Immature natural killer cell (primary cell): ENCODE measurements around the gene TPH2. TPM values are rescaled to one million over a fixed set of nuclear protein-coding genes. Genes with fewer than 3 reads are reported as not detected.

Experiments
- DNase-seq, 3 donors: peaks; one replicate each; pipeline ENCODE4 v3.0.0; 2022; ENCODE audit warnings: mixed read lengths in 1 of 3
- H3K27ac Mint-ChIP-seq, 6 donors: one replicate each; pipeline ENCODE4 v1.8.0; 2020; ENCODE audit warnings: mixed read lengths in 6 of 6, mild to moderate bottlenecking in 5 of 6, inconsistent platforms in 4 of 6, moderate library complexity in 3 of 6
- H3K27me3 Mint-ChIP-seq, 3 donors: one replicate each; pipeline ENCODE4 v1.8.0; 2020 to 2021; ENCODE audit warnings: low read depth in 3 of 3, mild to moderate bottlenecking in 3 of 3, mixed read lengths in 3 of 3, moderate library complexity in 3 of 3, inconsistent platforms in 1 of 3
- H3K36me3 Mint-ChIP-seq, 3 donors: one replicate each; pipeline ENCODE4 v1.8.0; 2020; ENCODE audit warnings: mixed read lengths in 3 of 3, inconsistent platforms in 2 of 3, mild to moderate bottlenecking in 2 of 3
- H3K4me1 Mint-ChIP-seq, 2 donors: one replicate each; pipeline ENCODE4 v1.8.0; 2020; ENCODE audit warnings: inconsistent platforms in 2 of 2, mild to moderate bottlenecking in 2 of 2, mixed read lengths in 2 of 2, moderate library complexity in 1 of 2
- H3K4me3 Mint-ChIP-seq, 5 donors: one replicate each; pipeline ENCODE4 v1.8.0; 2020; ENCODE audit warnings: mild to moderate bottlenecking in 5 of 5, mixed read lengths in 5 of 5, inconsistent platforms in 3 of 5, moderate library complexity in 3 of 5
- H3K9me3 Mint-ChIP-seq, 6 donors: one replicate each; pipeline ENCODE4 v1.8.0; 2020; ENCODE audit warnings: mild to moderate bottlenecking in 6 of 6, mixed read lengths in 6 of 6, inconsistent platforms in 4 of 6, moderate library complexity in 3 of 6
- polyA plus RNA-seq, 3 donors: library from polyadenylated mRNA; unstranded; fragments of 300-500 nt; fragmentation: Illumina TruSeq; gene quantifications; one replicate each; pipeline ENCODE4 v1.2.3, GENCODE V29; 2021

The TPH2 gene
- polyA plus RNA-seq, 3 donors from 2014 or later = not detected

GRCh38 chr12:72025524-72025923 is 86.9 kb downstream of the TPH2 start:
- Mint-ChIP-seq H3K4me3 (no peak overlapping the region), H3K27me3 (peaks cover 0 to 2% (median 0%) of the 10 kb centered on the region in 3 donors), H3K36me3 (no peaks in the 10 kb centered on the region), H3K9me3 (peaks cover 0 to 4% (median 0%) of the 10 kb centered on the region in 6 donors), H3K27ac (no peak overlapping the region), H3K4me1 (no peaks in the 10 kb centered on the region)
- no peak for DNase-seq

DNA sequence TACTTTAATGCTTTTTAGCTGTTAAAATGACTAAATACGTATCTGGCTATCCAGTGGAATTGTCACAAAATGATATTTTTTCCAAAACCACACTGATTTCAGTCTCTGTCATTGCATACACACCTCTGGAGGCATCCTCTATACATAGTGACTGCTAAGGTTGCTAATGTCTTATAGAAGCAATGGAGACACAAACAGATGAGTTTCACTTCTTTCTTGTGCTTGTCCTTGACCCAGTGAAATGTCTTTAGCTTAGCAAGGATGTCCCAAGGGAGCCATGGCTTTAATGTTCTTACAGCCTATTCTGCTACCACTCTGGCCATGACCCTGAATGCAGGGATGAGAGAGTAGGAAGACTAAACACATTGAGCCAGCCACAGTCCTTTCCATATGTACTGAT is 90.3 kb downstream of the TPH2 start:
- Mint-ChIP-seq H3K27me3 (peaks cover 0 to 4% (median 0%) of the 10 kb centered on the region in 3 donors), H3K9me3 (peaks cover 0 to 4% (median 0%) of the 10 kb centered on the region in 6 donors), H3K36me3 (no peaks in the 10 kb centered on the region), H3K27ac (no peak overlapping the region), H3K4me1 (no peaks in the 10 kb centered on the region), H3K4me3 (no peak overlapping the region)
- DNase-seq = no peak

GRCh38 chr12:72030277-72030676 is 91.6 kb downstream of the TPH2 start:
- Mint-ChIP-seq H3K27ac (no peak overlapping the region), H3K36me3 (no peaks in the 10 kb centered on the region), H3K27me3 (peaks cover 0 to 4% (median 0%) of the 10 kb centered on the region in 3 donors), H3K9me3 (peaks cover 0 to 4% (median 0%) of the 10 kb centered on the region in 6 donors), H3K4me3 (no peak overlapping the region), H3K4me1 (no peaks in the 10 kb centered on the region)
- DNase-seq = no peak

DNA sequence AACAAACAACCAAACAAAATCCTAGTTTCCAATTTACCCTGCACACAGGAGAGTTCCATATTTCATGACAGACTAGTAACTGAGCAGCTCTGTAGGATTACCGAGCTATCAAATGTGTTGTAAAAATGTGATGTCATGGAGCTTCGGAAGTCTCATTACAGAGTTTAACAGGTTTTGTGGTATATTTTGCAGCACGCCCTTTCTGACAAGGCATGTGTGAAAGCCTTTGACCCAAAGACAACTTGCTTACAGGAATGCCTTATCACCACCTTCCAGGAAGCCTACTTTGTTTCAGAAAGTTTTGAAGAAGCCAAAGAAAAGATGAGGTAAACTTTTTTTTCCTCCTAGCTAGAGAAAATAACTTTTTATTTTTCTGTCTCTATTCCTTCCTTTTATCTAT is 92.4 kb downstream of the TPH2 start:
- H3K4me1 Mint-ChIP-seq = no peaks in the 10 kb centered on the region
- DNase-seq = no peak
- H3K4me3 Mint-ChIP-seq = no peak overlapping the region
- peaks cover 0 to 4% (median 0%) of the 10 kb centered on the region in 3 donors for H3K27me3 Mint-ChIP-seq
- no peak overlapping the region for H3K27ac Mint-ChIP-seq
- peaks cover 0 to 6% (median under 1%) of the 10 kb centered on the region in 6 donors for H3K9me3 Mint-ChIP-seq
- H3K36me3 Mint-ChIP-seq = no peaks in the 10 kb centered on the region

- H3K36me3 Mint-ChIP-seq = no peaks in the 10 kb centered on the region
- H3K27me3 Mint-ChIP-seq = peaks cover 0 to 4% (median 0%) of the 10 kb centered on the region in 3 donors
- peaks cover 0 to 9% (median under 1%) of the 10 kb centered on the region in 6 donors for H3K9me3 Mint-ChIP-seq
Measured at GRCh38 chr12:72033991-72034390, 95.3 kb downstream of the TPH2 start.

GRCh38 chr12:72035625-72036024 is 97.0 kb downstream of the TPH2 start:
- DNase-seq = no peak
- Mint-ChIP-seq H3K27ac (no peak overlapping the region), H3K4me3 (no peak overlapping the region), H3K9me3 (peaks cover 0 to 6% (median under 1%) of the 10 kb centered on the region in 6 donors), H3K27me3 (peaks cover 0 to 3% (median 1%) of the 10 kb centered on the region in 3 donors), H3K36me3 (no peaks in the 10 kb centered on the region), H3K4me1 (no peaks in the 10 kb centered on the region)

More at GRCh38 chr12:72033991-72034390, 95.3 kb downstream of the TPH2 start:
- no peak overlapping the region for H3K4me3 Mint-ChIP-seq
- no peaks in the 10 kb centered on the region for H3K4me1 Mint-ChIP-seq
- DNase-seq = no peak
- H3K27ac Mint-ChIP-seq = no peak overlapping the region

- Mint-ChIP-seq H3K4me3 (no peak overlapping the region), H3K27me3 (peaks cover 0 to 3% (median 2%) of the 10 kb centered on the region in 3 donors), H3K9me3 (peaks cover 0 to 6% (median under 1%) of the 10 kb centered on the region in 6 donors), H3K27ac (no peak overlapping the region), H3K4me1 (no peaks in the 10 kb centered on the region), H3K36me3 (no peaks in the 10 kb centered on the region)
- no peak for DNase-seq
Measured at GRCh38 chr12:72036393-72036792, 97.7 kb downstream of the TPH2 start.

DNA sequence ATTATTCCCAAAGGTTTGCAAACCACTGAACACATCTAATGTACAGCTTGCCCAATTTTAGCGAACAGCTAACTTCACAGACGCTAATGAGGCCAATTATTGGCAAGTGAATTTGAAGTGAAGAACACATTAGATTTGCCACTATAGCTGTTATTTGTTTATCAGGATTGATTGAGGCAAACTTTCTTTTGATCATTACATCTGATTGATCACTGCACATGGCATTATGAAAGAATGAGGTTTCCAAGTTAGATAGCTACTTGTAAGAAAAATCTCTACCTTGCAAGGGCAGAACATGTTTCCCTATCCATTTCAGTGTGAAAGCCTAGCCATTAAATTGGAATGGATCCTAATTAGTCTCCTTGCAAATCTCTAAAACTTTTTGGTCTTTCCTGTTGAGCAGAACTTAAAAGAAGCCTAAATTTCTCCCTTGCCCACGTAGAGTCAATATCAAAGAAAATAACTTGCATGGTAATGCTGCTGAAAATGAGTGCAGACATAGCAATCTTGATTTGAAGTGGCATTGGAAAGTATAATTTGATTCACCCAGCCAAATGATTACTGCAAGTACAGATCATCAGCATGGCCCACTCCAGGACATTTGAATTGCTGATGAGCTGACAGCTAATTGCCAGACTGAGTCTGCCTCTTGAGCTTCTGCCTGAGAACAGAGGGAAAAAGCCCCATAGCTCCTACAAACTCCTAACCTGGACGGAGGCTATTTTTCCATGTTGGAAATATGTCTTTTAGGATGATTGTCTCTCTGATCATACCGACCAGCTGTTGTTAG is 98.6 kb downstream of the TPH2 start:
- H3K27ac Mint-ChIP-seq = no peak overlapping the region
- no peak overlapping the region for H3K4me3 Mint-ChIP-seq
- no peaks in the 10 kb centered on the region for H3K4me1 Mint-ChIP-seq
- peaks cover 0 to 3% (median 2%) of the 10 kb centered on the region in 3 donors for H3K27me3 Mint-ChIP-seq
- no peak for DNase-seq
- H3K36me3 Mint-ChIP-seq = no peaks in the 10 kb centered on the region
- H3K9me3 Mint-ChIP-seq = peaks cover 0 to 6% (median 2%) of the 10 kb centered on the region in 6 donors

GRCh38 chr12:72041811-72042210 is 103.2 kb downstream of the TPH2 start:
- H3K4me1 Mint-ChIP-seq = no peaks in the 10 kb centered on the region
- no peaks in the 10 kb centered on the region for H3K36me3 Mint-ChIP-seq
- DNase-seq = no peak
- H3K9me3 Mint-ChIP-seq = peaks cover 0 to 5% (median 2%) of the 10 kb centered on the region in 6 donors
- no peak overlapping the region for H3K4me3 Mint-ChIP-seq
- peaks cover 2 to 6% (median 4%) of the 10 kb centered on the region in 3 donors for H3K27me3 Mint-ChIP-seq
- no peak overlapping the region for H3K27ac Mint-ChIP-seq

GRCh38 chr12:72053604-72054003 is 115.0 kb downstream of the TPH2 start:
- no peak for DNase-seq

DNA sequence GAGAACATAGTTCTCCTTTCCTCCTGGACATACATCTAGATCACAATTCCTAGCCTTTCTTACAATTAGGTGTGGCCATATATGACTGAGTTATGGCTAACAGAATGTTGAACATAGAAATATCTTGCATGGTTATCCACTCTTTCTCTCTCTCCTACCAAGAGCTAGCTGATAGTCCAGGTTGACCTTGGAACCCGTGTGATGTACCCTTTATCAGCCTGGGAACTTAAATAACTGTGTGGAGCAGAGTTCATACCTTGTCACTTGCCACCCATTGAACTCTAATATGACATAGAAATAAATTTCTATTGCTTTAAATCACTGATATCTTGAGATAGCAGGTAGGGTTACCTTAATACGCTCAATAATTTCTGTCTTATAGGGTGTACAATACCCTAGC is 115.9 kb downstream of the TPH2 start:
- no peaks in the 10 kb centered on the region for H3K4me1 Mint-ChIP-seq
- H3K27ac Mint-ChIP-seq = no peak overlapping the region
- H3K27me3 Mint-ChIP-seq = peaks cover 0 to 2% (median 1%) of the 10 kb centered on the region in 3 donors
- no peaks in the 10 kb centered on the region for H3K36me3 Mint-ChIP-seq
- no peak overlapping the region for H3K4me3 Mint-ChIP-seq
- H3K9me3 Mint-ChIP-seq = peaks cover 0 to 6% (median under 1%) of the 10 kb centered on the region in 6 donors
- DNase-seq = no peak

More at GRCh38 chr12:72053604-72054003, 115.0 kb downstream of the TPH2 start:
- Mint-ChIP-seq H3K4me3 (no peak overlapping the region), H3K36me3 (no peaks in the 10 kb centered on the region), H3K27me3 (peaks cover 0 to 2% (median 1%) of the 10 kb centered on the region in 3 donors), H3K4me1 (no peaks in the 10 kb centered on the region), H3K27ac (no peak overlapping the region), H3K9me3 (peaks cover 0 to 5% (median under 1%) of the 10 kb centered on the region in 6 donors)

DNA sequence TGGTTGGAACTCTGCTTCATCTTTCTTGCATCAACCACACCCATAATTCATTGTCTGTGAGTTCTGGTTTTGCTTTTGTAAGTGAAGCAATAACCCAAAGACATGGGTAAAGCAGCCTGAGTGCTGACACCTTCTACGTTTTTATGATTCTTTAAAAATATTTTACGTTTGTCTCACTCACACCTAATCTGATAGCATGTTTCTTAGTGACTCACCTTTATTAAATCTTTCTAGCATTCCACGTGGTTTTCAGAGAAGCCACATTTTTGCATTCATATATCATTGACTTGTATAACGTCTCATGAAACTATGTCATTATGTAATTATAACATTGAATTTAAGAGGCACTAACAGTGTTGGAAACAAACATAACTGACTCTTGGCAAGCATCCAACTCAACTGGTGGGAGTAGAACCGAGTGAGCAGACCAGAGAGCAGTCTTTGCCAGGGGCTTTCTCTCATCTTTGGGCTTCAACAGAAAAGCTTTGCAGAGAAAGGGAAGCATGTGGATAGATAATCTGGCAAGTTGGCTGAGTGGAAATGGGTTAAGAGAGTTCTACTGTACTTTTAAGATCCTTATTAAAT is 118.8 kb downstream of the TPH2 start:
- H3K36me3 Mint-ChIP-seq = no peaks in the 10 kb centered on the region
- H3K27me3 Mint-ChIP-seq = peaks cover 0 to 2% (median 2%) of the 10 kb centered on the region in 3 donors
- H3K27ac Mint-ChIP-seq = no peak overlapping the region
- H3K9me3 Mint-ChIP-seq = peaks cover 0 to 9% (median 3%) of the 10 kb centered on the region in 6 donors
- no peak overlapping the region for H3K4me3 Mint-ChIP-seq
- DNase-seq = no peak
- H3K4me1 Mint-ChIP-seq = no peaks in the 10 kb centered on the region

DNA sequence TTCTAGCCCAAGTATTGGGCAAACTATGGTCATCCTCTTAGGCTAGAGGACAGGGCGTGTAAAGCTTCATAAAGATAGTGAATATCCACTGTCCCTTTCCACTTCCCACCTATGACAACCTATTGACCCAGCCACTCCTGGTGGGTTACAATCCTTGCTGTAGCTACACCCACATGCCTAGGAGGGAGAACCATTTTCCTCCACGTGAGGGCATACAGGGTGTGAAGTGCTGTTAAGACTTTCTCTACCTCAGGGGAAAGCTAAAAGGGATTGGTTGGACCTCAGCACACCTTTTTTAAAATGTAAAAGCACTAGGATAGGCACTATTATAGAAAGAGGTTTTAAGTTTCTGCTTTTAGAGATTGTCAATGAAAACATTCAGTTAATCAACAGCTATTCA is 124.4 kb downstream of the TPH2 start:
- Mint-ChIP-seq H3K9me3 (peaks cover 0 to 9% (median 0%) of the 10 kb centered on the region in 6 donors), H3K27ac (no peak overlapping the region), H3K4me1 (no peaks in the 10 kb centered on the region)

GRCh38 chr12:72071030-72071429 is 132.4 kb downstream of the TPH2 start:
- Mint-ChIP-seq H3K4me3 (no peak overlapping the region), H3K27ac (no peak overlapping the region), H3K9me3 (peaks cover 3 to 13% (median 7%) of the 10 kb centered on the region in 6 donors), H3K36me3 (peaks cover 0 to 5% (median 0%) of the 10 kb centered on the region in 3 donors), H3K27me3 (peaks cover 0 to 3% (median 0%) of the 10 kb centered on the region in 3 donors), H3K4me1 (no peaks in the 10 kb centered on the region)
- no peak for DNase-seq

More for the DNA sequence above, 124.4 kb downstream of the TPH2 start:
- Mint-ChIP-seq H3K36me3 (no peaks in the 10 kb centered on the region), H3K4me3 (no peak overlapping the region), H3K27me3 (peaks cover 0 to 2% (median 0%) of the 10 kb centered on the region in 3 donors)
- no peak for DNase-seq
